GM23248 (cell line): ENCODE data around the gene ARHGAP45. TPM values are rescaled to one million over a fixed set of nuclear protein-coding genes. Genes with fewer than 3 reads are reported as not detected.
"Not testable (repeated sequence)": the region's sequence is repeated elsewhere in the genome, so short reads cannot be mapped to it uniquely, and the experiment has no call there.

Experiments used
- DNase-seq: peaks from one replicate; pipeline ENCODE4 v3.0.0-alpha.2; 2015
- H2AFZ ChIP-seq: fragments of 200-600 bp; sonication (generic); 2 replicates; pipeline ENCODE4 v1.6.1; 2016; ENCODE audit warnings: antibody characterized with exemption
- H3F3A ChIP-seq: fragments of 200-600 bp; sonication (generic); 2 replicates; pipeline ENCODE4 v1.6.1; 2016; ENCODE audit warnings: mild to moderate bottlenecking, antibody characterized with exemption, mixed run types; ENCODE audit not compliant: insufficient read depth
- H3K27ac ChIP-seq: fragments of 200-600 bp; sonication (generic); 2 replicates; pipeline ENCODE4 v1.5.1; 2016; ENCODE audit warnings: mild to moderate bottlenecking
- H3K27me3 ChIP-seq: fragments of 200-600 bp; sonication (generic); replicated peaks from 2 replicates; pipeline ENCODE4 v1.6.1; 2016; ENCODE audit warnings: mild to moderate bottlenecking; ENCODE audit not compliant: insufficient read depth
- H3K36me3 ChIP-seq: fragments of 200-600 bp; sonication (generic); 2 replicates; pipeline ENCODE4 v1.6.1; 2016; ENCODE audit warnings: low read depth, mild to moderate bottlenecking
- H3K4me1 ChIP-seq: fragments of 200-600 bp; sonication (generic); 2 replicates; pipeline ENCODE4 v1.6.1; 2016; ENCODE audit warnings: mild to moderate bottlenecking; ENCODE audit not compliant: insufficient read depth
- H3K4me2 ChIP-seq: fragments of 200-600 bp; sonication (generic); one replicate; pipeline ENCODE4 v1.6.1; 2016; ENCODE audit warnings: mild to moderate bottlenecking; ENCODE audit not compliant: unreplicated experiment
- H3K4me3 ChIP-seq: fragments of 200-600 bp; sonication (generic); 2 replicates; pipeline ENCODE4 v1.5.1; 2016; ENCODE audit warnings: mild to moderate bottlenecking
- H3K79me2 ChIP-seq: fragments of 200-600 bp; sonication (generic); 2 replicates; pipeline ENCODE4 v1.6.1; 2016; ENCODE audit warnings: mild to moderate bottlenecking; ENCODE audit not compliant: insufficient read depth
- H3K9ac ChIP-seq: fragments of 200-600 bp; sonication (generic); 2 replicates; pipeline ENCODE4 v1.6.1; 2016; ENCODE audit warnings: mild to moderate bottlenecking
- H3K9me2 ChIP-seq: fragments of 200-600 bp; sonication (generic); 2 replicates; pipeline ENCODE4 v1.6.1; 2016; ENCODE audit warnings: mixed run types, mild to moderate bottlenecking, moderate library complexity; ENCODE audit not compliant: insufficient read depth
- H3K9me3 ChIP-seq: fragments of 200-600 bp; sonication (generic); one replicate; pipeline ENCODE4 v1.6.1; 2017; ENCODE audit warnings: low read depth
- H4K20me1 ChIP-seq: fragments of 200-600 bp; sonication (generic); 2 replicates; pipeline ENCODE4 v1.6.0; 2016; ENCODE audit not compliant: insufficient read depth
- EZH2 ChIP-seq: fragments of 200-600 bp; sonication (generic); IDR thresholded peaks from 2 replicates; pipeline ENCODE4 v1.6.1; 2018; ENCODE audit warnings: antibody characterized with exemption, mild to moderate bottlenecking; ENCODE audit not compliant: insufficient read depth, poor library complexity, severe bottlenecking
- EZH2phosphoT487 ChIP-seq: fragments of 200-600 bp; sonication (generic); IDR thresholded peaks from 2 replicates; pipeline ENCODE4 v1.6.1; 2018; ENCODE audit warnings: antibody characterized with exemption, moderate library complexity, mild to moderate bottlenecking, low read depth; ENCODE audit not compliant: insufficient read depth
- WGBS, 2 experiments: methylation state at CpG; one replicate each; pipeline ENCODE4 v1.1.6; 2015 to 2017; ENCODE audit warnings: low lambda C conversion rate in 2 of 2, low coverage in 1 of 2; ENCODE audit errors: missing lambda C conversion rate in 2 of 2; 5-methylcytosine and 5-hydroxymethylcytosine counted together
- in situ Hi-C: fragments of 300-500 bp; cut with MboI; formaldehyde crosslinking; loops from 2 replicates; pipeline ENCODE4 v1.15.0; 2020
- polyA plus RNA-seq: library from polyadenylated mRNA; unstranded; fragments of >200 nt; fragmentation: Nextera tagmentation; extraction: Ambion mirVana; gene quantifications from 2 replicates; pipeline ENCODE4 v1.2.1, GENCODE V29; 2016
- total RNA-seq: library from RNA; depleted of rRNA; stranded (reverse); fragments of >200 nt; shearing (Covaris generic); gene quantifications from 2 replicates; pipeline ENCODE4 v1.2.3, GENCODE V29; 2014

ARHGAP45 gene
- total and polyA plus RNA-seq, 2 experiments from 2014 or later = 3.5 to 6.3 TPM

DNA sequence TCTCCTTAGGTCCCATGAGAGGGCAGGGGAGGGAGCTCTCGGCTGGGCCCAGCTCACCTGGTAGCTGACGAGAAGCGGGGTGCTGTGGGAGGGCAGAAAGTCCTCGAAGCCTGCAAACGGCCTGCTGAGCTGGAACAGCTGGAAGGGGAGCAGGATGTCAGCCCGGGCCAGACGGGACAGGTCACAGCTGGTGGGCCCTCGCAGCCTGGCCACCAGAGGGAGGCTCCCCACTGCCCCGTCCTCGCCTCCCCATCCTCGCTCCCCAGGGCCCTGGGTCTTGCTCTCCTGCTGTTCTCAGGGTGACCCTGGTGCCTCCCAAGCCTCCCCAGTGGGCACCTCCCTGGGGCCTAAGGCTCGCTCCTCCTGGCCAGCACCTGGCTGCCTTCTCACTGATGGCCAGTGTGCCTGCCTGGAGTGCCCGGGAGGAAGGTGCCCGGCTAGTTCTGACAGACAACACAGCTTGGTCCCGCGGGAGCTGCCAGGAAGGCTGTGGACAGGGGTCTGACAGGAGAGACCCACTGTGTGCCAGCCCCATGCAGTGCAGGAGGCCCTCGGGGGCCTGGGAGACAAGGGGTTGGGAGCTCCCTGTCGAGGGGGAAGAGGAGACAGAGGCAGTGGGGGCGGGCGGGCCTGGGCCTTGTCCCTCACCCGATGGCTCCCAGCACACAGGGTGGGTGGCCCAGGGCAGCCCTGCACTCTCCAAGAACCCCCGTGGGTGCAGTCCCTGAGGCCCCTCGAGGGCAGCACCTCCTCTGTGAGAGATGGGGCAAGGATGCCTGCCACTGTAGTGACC lies 57.1 kb downstream of the ARHGAP45 start:
- in situ Hi-C loops = no loop called here

DNA sequence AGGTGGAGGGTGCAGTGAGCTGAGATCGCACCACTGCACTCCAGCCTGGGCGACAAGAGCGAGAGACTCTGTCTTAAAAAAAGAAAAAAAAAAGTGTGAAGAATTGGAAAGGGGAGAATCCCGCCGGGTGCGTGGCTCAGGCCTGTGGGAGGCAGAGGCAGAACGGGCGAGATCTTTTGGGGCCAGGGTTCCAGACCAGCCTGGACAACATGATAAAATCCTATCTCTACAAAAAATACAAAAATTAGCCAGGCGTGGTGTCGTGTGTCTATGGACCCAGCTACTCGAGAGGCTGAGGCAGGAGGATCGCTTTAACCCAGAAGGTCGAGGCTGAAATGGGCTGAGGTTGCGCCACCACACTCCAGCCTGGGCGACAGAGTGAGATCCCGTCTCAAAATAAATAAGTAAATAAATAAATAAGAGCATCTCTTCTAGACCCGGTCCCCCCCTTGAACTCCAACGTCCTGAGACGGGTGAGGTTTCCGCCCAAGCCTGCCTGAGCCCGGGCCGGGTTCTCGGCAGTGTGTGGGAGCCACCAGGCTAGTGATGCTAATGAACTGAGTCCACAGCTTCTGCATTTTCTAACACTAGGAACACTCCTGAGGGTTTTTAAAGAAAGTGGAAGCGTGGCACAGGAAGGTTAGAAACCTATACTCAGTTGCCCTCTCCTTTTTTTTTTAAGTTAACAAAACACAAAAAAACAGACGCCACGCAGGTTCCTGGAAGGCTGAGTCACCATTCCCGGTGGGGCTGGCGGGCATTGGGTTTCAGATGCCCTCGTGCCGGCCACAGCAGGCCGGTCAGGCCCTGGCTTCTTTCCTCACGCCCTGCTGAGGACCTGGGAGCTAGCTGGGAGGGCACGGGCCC lies 58.9 kb downstream of the ARHGAP45 start:
- H3K27ac ChIP-seq = no peak overlapping the region
- H3K9me3 ChIP-seq = no peaks in the 10 kb centered on the region
- peaks cover 34% of the 10 kb centered on the region; the same call in 1 of the 2 replicates for H3K36me3 ChIP-seq
- in situ Hi-C loops = no loop called here
- no peak overlapping the region for H2AFZ ChIP-seq
- H3F3A ChIP-seq = peaks cover 8% of the 10 kb centered on the region; the same call in 1 of the 2 replicates
- no peaks in the 10 kb centered on the region for H3K9me2 ChIP-seq
- peaks cover 95% of the 10 kb centered on the region for H3K79me2 ChIP-seq
- no peak for TF ChIP-seq EZH2phosphoT487
- TF ChIP-seq EZH2 = no peak
- no peak overlapping the region for H3K4me3 ChIP-seq
- no peaks in the 10 kb centered on the region for H3K27me3 ChIP-seq
- no peak overlapping the region for H3K4me2 ChIP-seq
- peaks cover 13% of the 10 kb centered on the region; the same call in 1 of the 2 replicates for H3K4me1 ChIP-seq
- no peak overlapping the region for H3K9ac ChIP-seq
- DNase-seq = no peak
- H4K20me1 ChIP-seq = no peaks in the 10 kb centered on the region
- WGBS, 2 experiments = 85 to 86% methylated on average over 33 of the region's 33 CpGs

More for the DNA sequence above, 57.1 kb downstream of the ARHGAP45 start:
- no peak overlapping the region for H3K27ac ChIP-seq
- no peaks in the 10 kb centered on the region for H4K20me1 ChIP-seq
- H3K9me3 ChIP-seq = no peaks in the 10 kb centered on the region
- no peak overlapping the region for H2AFZ ChIP-seq
- H3F3A ChIP-seq = no peaks in the 10 kb centered on the region
- H3K4me2 ChIP-seq = no peak overlapping the region
- no peaks in the 10 kb centered on the region for H3K27me3 ChIP-seq
- no peak for DNase-seq
- no peak overlapping the region for H3K4me3 ChIP-seq
- H3K9ac ChIP-seq = no peak overlapping the region
- H3K9me2 ChIP-seq = no peaks in the 10 kb centered on the region
- peaks cover 92% of the 10 kb centered on the region for H3K79me2 ChIP-seq
- TF ChIP-seq EZH2phosphoT487 = no peak
- TF ChIP-seq EZH2 = no peak
- peaks cover 4% of the 10 kb centered on the region; the same call in 1 of the 2 replicates for H3K4me1 ChIP-seq
- WGBS, 2 experiments = 88 to 93% methylated on average over 16 to 23 of the region's 23 CpGs
- peaks cover 50% of the 10 kb centered on the region; the same call in 1 of the 2 replicates for H3K36me3 ChIP-seq

DNA sequence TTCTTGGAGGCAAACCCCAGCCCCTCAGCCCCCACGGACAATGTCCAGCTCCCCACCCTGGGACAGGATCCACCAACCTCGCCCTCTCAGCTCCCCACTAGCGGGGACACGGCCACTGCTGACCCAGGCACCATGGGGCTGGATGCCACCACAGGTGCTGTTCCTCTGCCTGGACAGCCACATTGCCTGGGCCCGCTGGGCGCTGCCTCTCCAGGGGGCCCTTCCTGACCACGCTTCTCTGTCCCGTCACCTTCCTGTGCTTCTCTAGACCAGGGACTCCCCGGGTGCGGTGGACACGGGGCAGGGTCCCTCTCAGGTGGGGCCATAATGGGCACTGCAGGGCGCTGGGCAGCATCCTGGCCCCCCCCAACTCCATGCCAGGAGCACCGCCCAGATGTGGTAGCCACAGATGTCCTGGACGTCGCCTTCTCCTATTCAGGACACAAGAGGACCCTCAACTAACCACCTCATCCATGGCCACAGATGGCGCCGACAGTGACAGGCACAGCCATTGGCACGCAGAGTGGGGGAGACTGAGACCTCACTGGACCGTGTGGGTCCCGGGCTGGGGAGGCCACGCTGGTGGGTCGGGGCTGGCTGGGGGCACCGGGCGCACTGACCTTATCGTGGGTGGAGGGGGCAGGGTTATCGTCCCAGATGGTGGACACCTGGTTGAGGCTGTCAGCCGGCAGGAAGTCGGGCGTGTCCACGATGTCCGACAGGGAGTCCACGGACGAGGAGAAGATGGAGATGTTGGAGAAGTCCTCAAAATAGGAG lies 60.2 kb downstream of the ARHGAP45 start:
- in situ Hi-C loops = no loop called here
- H3F3A ChIP-seq = peaks cover 8% of the 10 kb centered on the region; the same call in 1 of the 2 replicates
- no peak overlapping the region for H3K27ac ChIP-seq
- H3K36me3 ChIP-seq = peaks cover 23% of the 10 kb centered on the region; the same call in 1 of the 2 replicates
- no peaks in the 10 kb centered on the region for H4K20me1 ChIP-seq
- H2AFZ ChIP-seq = no peak overlapping the region
- H3K79me2 ChIP-seq = peaks cover 92% of the 10 kb centered on the region
- no peak overlapping the region for H3K9ac ChIP-seq
- no peaks in the 10 kb centered on the region for H3K9me3 ChIP-seq
- WGBS, 2 experiments = 92 to 94% methylated on average over 24 to 33 of the region's 33 CpGs
- H3K4me3 ChIP-seq = no peak overlapping the region
- no peaks in the 10 kb centered on the region for H3K9me2 ChIP-seq
- H3K27me3 ChIP-seq = no peaks in the 10 kb centered on the region
- TF ChIP-seq EZH2phosphoT487 (no peak), EZH2 (no peak)
- peaks cover 13% of the 10 kb centered on the region; the same call in 1 of the 2 replicates for H3K4me1 ChIP-seq
- no peak for DNase-seq
- H3K4me2 ChIP-seq = no peak overlapping the region

DNA sequence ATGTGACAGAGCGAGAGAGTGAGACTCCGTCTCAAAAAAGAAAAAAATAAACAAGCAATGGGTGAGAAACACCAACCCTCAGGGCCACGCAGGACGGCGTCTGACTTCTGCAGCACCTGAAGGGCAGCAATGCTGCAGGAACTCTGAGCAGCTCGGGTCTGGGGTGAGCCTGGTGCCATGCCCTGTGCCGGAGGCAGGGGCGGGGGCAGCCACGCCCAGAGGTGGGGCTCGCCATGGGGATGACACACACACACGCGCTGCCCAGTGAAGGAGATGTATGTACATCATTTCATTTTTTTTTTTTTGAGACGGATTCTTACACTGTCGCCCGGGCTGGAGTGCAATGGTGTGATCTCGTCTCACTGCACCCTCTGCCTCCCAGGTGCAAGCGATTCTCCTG lies 61.1 kb downstream of the ARHGAP45 start:
- no peak for DNase-seq
- no peak overlapping the region for H3K4me3 ChIP-seq
- H3F3A ChIP-seq = peaks cover 8% of the 10 kb centered on the region; the same call in 1 of the 2 replicates
- TF ChIP-seq EZH2 = no peak
- no peak for TF ChIP-seq EZH2phosphoT487
- H4K20me1 ChIP-seq = no peaks in the 10 kb centered on the region
- WGBS, 2 experiments = 91 to 93% methylated on average over 17 of the region's 17 CpGs
- H3K27me3 ChIP-seq = no peaks in the 10 kb centered on the region
- no peak overlapping the region for H3K27ac ChIP-seq
- no peak overlapping the region for H2AFZ ChIP-seq
- peaks cover 19% of the 10 kb centered on the region; the same call in 1 of the 2 replicates for H3K4me1 ChIP-seq
- H3K79me2 ChIP-seq = peaks cover 96% of the 10 kb centered on the region
- no peak overlapping the region for H3K9ac ChIP-seq
- H3K36me3 ChIP-seq = peaks cover 22% of the 10 kb centered on the region; the same call in 1 of the 2 replicates
- H3K9me3 ChIP-seq = no peaks in the 10 kb centered on the region
- in situ Hi-C loops = no loop called here
- H3K9me2 ChIP-seq = no peaks in the 10 kb centered on the region
- no peak overlapping the region for H3K4me2 ChIP-seq

DNA sequence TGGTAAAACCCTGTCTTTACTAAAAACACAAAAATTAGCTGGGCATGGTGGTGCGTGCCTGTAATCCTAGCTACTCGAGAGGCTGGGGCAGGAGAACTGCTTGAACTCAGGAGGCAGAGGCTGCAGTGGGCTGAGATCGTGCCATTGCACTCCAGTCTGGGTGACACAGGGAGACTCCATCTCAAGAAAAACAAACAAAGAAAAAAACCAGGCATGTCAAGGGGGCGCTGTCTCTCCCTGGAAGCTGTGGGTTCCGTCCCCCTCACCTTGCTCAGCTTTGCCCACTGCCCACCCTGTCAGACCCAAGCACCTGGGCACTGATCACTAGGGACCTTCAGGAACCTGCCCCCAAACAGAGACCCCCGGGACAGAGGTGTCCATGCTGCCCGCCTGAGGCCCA lies 62.1 kb downstream of the ARHGAP45 start:
- H3K27ac ChIP-seq, H3K9me3 ChIP-seq, H3K4me2 ChIP-seq, H3K4me3 ChIP-seq, H3K27me3 ChIP-seq, DNase-seq, H3K9me2 ChIP-seq, H4K20me1 ChIP-seq, H2AFZ ChIP-seq, H3F3A ChIP-seq, in situ Hi-C loops: not testable (repeated sequence)
- Histone ChIP-seq H3K4me1 (peaks cover 19% of the 10 kb centered on the region; the same call in 1 of the 2 replicates), H3K36me3 (peaks cover 14% of the 10 kb centered on the region; the same call in 1 of the 2 replicates), H3K79me2 (peaks cover 96% of the 10 kb centered on the region), H3K9ac (peak overlapping the region; percentile 10; the same call in 1 of the 2 replicates)
- 81 to 87% methylated on average over 7 of the region's 7 CpGs for WGBS, 2 experiments
